ENCODE results near the gene FOLH1.
"Not testable (repeated sequence)": the region's sequence is repeated elsewhere in the genome, so short reads cannot be mapped to it uniquely, and the experiment has no call there.

Gene FOLH1

GRCh38 chr11:49208006-49208721, at the start of gene FOLH1:
TSS of gene FOLH1 (minus strand) at chr11:49208602. CDS start at chr11:49208409, 193 bp downstream.
- DNase-seq (ENCODE audit: extremely low read depth in 1 of 2, low read depth in 1 of 2), result no peak

- DNase-seq (ENCODE audit: extremely low read depth in 1 of 2, low read depth in 1 of 2), result not testable (repeated sequence)
Measured at GRCh38 chr11:49255148-49255547, 46.7 kb upstream of the FOLH1 start.

GRCh38 chr11:49251212-49251611, 42.8 kb upstream of the FOLH1 start:
- DNase-seq (ENCODE audit: extremely low read depth in 1 of 2, low read depth in 1 of 2), result not testable (repeated sequence)

- not testable (repeated sequence) for DNase-seq (ENCODE audit: extremely low read depth in 1 of 2, low read depth in 1 of 2)
Measured at GRCh38 chr11:49250398-49251115, 42.2 kb upstream of the FOLH1 start.

- DNase-seq (ENCODE audit: extremely low read depth in 1 of 2, low read depth in 1 of 2), result not testable (repeated sequence)
Measured at GRCh38 chr11:49249363-49249762, 41.0 kb upstream of the FOLH1 start.

GRCh38 chr11:49233685-49234084, 25.3 kb upstream of the FOLH1 start:
- DNase-seq (ENCODE audit: extremely low read depth in 1 of 2, low read depth in 1 of 2), result not testable (repeated sequence)

- not testable (repeated sequence) for DNase-seq (ENCODE audit: extremely low read depth in 1 of 2, low read depth in 1 of 2)
Measured at GRCh38 chr11:49233019-49233418, 24.6 kb upstream of the FOLH1 start.

GRCh38 chr11:49231725-49232124, 23.3 kb upstream of the FOLH1 start:
- DNase-seq (ENCODE audit: extremely low read depth in 1 of 2, low read depth in 1 of 2), result not testable (repeated sequence)

GRCh38 chr11:49230534-49230933, 22.1 kb upstream of the FOLH1 start:
- DNase-seq (ENCODE audit: extremely low read depth in 1 of 2, low read depth in 1 of 2), result not testable (repeated sequence)

- not testable (repeated sequence) for DNase-seq (ENCODE audit: extremely low read depth in 1 of 2, low read depth in 1 of 2)
Measured at GRCh38 chr11:49230001-49230400, 21.6 kb upstream of the FOLH1 start.

GRCh38 chr11:49229136-49229535, 20.7 kb upstream of the FOLH1 start:
- DNase-seq (ENCODE audit: extremely low read depth in 1 of 2, low read depth in 1 of 2), result not testable (repeated sequence)

GRCh38 chr11:49225255-49225785, 16.9 kb upstream of the FOLH1 start:
- not testable (repeated sequence) for DNase-seq (ENCODE audit: extremely low read depth in 1 of 2, low read depth in 1 of 2)

GRCh38 chr11:49221112-49221511, 12.7 kb upstream of the FOLH1 start:
- DNase-seq (ENCODE audit: extremely low read depth in 1 of 2, low read depth in 1 of 2), result no peak

GRCh38 chr11:49213026-49213560, 4.7 kb upstream of the FOLH1 start:
- no peak for DNase-seq (ENCODE audit: extremely low read depth in 1 of 2, low read depth in 1 of 2)

GRCh38 chr11:49206999-49207398, 1.4 kb downstream of the FOLH1 start:
- not testable (repeated sequence) for DNase-seq (ENCODE audit: extremely low read depth in 1 of 2, low read depth in 1 of 2)

- DNase-seq (ENCODE audit: extremely low read depth in 1 of 2, low read depth in 1 of 2), result no peak
Measured at GRCh38 chr11:49202287-49202976, 6.0 kb downstream of the FOLH1 start.

GRCh38 chr11:49196775-49197174, 11.6 kb downstream of the FOLH1 start:
- not testable (repeated sequence) for DNase-seq (ENCODE audit: extremely low read depth in 1 of 2, low read depth in 1 of 2)

- DNase-seq (ENCODE audit: extremely low read depth in 1 of 2, low read depth in 1 of 2), result not testable (repeated sequence)
Measured at GRCh38 chr11:49196002-49196401, 12.4 kb downstream of the FOLH1 start.

- DNase-seq (ENCODE audit: extremely low read depth in 1 of 2, low read depth in 1 of 2), result not testable (repeated sequence)
Measured at GRCh38 chr11:49190287-49190686, 18.1 kb downstream of the FOLH1 start.

- not testable (repeated sequence) for DNase-seq (ENCODE audit: extremely low read depth in 1 of 2, low read depth in 1 of 2)
Measured at GRCh38 chr11:49186225-49186624, 22.2 kb downstream of the FOLH1 start.

GRCh38 chr11:49185597-49185996, 22.8 kb downstream of the FOLH1 start:
- DNase-seq (ENCODE audit: extremely low read depth in 1 of 2, low read depth in 1 of 2), result not testable (repeated sequence)
